HG03571 (cell line): ENCODE results near the gene PRKCH.
A peak's percentile ranks its signal among the peaks of the same experiment; 100 is the strongest.
"Not testable (repeated sequence)": the region's sequence is repeated elsewhere in the genome, so short reads cannot be mapped to it uniquely, and the experiment has no call there.

ENCODE experiments used
- ATAC-seq: cut with Tn5 transposase; IDR thresholded peaks from one replicate; pipeline ENCODE4 v1.9.1; 2021; ENCODE audit not compliant: unreplicated experiment

PRKCH gene

DNA sequence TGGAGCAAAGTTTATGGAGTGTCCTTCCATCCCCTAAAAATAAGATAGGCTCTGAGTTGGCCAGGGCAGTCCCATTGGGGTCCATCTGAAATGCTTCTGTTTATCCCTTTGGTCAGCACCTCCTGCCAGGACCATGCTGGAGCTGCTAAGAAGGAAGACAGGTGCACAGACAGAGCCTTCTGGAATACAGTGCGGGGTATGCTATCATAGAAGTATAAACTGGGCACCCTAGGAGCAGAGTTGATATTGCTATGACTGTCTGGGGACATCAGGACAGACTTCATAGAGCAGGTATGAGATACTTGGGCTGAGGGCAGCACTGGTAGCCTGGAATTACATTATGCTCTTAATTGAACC lies 203.5 kb downstream of the PRKCH start:
- ATAC-seq = no peak

DNA sequence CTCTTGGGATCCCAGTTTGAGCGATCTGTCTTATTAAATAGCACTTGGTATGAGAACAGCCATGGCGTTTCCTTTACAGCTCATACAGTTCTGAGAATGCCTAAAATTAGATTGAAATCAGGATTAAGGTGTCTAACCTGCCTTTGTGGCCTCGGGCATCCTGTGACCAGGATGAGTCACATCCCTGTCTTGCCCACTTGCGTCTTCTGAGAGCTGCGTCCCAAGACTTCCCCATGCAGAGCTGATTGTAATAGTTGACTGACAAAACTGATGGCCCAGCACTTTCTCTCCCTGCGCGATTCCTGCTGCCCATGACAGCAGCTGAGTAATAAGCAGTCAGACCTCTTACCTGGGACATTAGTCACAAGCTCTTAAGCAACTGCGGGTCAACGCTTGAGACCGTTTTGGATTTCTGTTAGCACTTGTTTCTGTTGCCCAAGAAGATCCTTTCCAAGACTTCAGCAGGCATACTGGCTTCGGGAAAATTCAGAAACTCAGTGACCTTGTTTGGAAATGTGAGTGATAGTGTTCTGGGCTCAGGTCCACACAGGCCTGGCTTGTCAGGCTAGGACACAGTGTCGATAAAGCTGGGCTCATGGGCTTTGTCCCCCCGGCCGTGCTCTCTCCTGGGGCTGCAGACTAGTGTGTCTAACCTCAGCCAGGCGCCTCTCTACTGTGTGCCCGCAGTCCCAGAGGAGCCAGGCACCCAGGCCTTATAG lies 204.1 kb downstream of the PRKCH start:
- ATAC-seq = peak; percentile 87

DNA sequence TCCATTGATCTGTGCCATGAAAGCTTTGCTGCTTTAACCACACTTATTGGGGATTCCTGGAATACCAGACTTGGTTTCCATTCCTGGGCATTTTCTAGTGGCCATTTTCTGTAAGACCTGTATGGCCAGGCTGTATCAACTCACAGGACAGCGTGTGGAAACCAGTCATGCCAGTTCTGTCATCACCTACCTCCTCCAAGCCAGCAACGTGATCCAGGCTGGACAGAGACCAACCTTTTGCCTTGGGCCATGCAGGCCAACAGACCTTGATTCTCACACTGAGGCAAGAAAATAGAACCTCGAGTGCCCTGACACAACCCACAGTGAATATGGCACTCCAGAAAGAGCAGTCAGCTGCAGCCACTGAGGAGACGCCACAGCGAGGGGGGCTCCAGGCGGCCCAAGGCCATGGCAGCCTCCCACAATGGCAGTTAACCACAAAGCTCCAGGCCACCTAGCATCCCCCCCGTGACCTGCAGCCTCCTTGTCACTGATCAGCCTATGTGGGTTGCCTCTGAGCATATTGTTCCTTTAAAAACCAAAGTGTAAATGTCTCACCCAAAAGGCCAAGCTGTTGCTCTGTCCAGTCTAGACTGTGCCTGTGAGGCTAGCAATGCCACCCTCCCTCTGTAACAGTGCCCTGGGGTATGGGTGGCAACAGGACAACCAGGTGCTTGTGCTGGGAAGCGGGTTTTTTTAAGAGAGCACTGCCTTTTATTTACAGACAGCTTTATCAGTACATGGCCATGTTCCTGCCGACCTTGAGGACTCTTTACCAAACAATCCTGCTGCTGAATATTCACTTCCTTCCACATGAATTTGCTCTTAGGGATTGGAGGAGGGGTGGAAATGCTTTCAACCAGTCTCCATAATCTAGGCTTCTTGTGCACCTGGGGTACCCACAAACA lies 205.3 kb downstream of the PRKCH start:
- no peak for ATAC-seq

DNA sequence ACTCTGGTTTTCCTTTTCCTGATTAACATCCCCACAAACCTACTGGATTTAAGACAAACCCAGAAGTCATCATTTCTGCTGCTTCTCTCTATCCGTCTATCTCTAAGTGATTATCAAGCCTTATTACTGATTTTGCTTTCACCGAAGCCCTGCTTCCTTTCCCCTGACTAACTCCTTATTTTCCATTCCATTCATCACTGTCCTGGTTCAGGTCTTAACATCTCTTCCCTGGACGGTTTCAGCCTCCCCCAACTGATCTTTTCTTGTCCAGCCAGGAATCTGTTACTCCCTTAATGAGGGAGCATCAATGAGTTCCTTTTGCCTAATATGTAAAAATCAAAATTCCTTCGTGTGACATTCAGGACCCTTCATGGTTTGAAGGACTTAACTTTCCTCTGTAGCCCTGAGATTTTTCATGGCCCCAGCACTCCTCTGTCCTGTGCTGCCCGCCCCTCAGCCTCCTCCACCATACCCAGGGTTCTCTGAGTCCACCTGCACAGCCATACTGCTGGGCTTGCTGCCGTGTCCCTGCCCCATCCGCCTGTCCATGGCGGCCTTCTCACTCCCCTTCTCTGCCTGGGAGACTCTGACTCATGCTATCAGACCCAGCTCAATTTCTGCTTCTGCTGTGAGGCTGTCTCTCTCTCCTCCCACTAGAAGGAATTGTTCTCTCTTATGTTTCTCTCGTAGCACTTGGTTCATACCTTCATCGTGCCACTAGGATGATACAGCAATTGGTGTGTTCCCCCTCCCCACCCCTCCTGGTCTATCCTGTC lies 206.1 kb downstream of the PRKCH start:
- ATAC-seq = no peak

DNA sequence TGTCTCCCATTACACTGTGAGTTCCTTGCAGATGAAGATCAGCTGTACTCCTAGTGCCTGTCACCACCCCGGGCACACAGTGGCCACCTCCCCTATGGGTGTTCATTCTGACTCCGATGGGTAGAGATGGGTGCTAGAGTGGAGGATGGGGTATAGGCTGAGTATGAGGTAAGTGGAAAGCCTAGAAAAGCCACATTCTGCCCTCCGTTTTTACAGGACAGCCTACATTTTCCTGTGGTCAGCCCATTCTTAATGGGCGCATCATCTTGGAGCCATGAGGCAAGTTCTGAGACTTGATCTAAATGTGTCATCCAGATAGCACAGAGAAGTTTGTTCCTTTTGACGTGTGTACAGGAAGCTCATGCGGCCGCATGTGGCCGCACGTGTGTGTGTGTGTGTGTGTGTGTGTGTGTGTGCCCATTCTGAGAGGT lies 207.2 kb downstream of the PRKCH start:
- ATAC-seq = no peak

DNA sequence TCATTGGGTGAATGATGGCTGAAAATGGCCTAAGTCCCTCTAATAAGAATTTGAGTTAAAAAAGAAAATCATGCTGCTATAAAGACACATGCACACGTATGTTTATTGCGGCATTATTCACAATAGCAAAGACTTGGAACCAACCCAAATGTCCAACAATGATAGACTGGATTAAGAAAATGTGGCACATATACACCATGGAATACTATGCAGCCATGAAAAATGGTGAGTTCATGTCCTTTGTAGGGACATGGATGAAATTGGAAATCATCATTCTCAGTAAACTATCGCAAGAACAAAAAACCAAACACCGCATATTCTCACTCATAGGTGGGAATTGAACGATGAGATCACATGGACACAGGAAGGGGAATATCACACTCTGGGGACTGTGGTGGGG lies 208.0 kb downstream of the PRKCH start:
- not testable (repeated sequence) for ATAC-seq

DNA sequence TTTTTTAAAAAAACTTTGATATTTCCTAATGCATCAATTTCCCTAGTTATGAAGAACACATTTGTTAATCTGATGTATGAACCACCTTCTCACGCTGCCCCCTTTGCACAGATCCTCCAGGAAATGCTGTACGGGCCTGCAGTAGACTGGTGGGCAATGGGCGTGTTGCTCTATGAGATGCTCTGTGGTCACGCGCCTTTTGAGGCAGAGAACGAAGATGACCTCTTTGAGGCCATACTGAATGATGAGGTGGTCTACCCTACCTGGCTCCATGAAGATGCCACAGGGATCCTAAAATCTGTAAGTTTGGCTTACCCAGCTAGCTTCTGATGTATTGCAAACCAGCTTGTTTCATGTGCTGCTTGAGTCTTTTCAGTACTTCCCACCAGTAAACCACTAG lies 208.9 kb downstream of the PRKCH start:
- no peak for ATAC-seq

DNA sequence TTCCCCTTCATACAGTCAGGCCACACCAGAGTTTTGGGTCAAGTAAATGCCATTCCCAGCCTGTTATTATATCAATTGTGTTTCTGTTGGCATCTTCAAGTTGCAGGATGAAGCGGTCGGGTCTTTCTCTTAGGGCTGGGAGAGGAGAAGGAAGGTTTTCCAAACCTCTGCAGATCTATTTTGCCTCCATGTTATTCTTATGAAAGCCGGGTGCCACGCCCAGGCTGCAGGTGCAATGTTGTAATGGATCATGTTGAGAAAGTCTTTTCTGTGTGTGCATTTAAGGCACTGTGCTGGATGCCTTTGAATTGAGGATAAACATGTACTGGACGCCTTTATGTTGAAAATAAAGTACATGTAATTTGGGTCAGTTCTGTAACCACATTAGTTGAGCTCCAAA lies 209.5 kb downstream of the PRKCH start:
- ATAC-seq = no peak

DNA sequence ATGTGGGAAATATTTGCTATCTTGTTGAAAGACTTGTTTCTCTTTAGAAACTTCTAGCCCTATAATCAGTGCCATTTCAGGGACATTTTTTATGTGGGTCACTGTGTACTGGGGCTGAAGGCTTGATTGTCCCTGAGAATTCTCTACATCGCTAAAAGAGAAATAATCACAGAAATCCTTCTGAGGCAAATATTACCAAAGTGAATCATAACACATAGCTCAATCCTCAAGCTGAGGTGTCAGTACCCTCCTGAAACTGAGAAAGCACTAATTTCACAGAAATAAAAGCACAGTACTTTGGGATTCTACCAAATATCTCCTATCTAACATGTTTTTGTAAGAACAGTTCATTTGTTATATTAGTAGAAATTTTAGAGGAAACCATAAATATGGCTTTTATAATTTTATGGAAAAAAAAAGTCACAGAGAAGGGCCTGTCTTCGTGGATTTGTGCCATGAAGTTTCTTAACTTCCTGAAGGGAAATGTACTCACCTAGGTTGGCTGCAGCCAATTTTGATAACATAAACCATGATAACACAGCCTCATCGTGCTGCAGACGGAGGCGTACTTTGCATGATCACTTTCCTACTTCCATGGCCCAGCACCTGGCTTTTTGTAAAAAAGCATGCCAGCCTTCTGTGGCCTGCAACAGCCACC lies 210.2 kb downstream of the PRKCH start:
- no peak for ATAC-seq

DNA sequence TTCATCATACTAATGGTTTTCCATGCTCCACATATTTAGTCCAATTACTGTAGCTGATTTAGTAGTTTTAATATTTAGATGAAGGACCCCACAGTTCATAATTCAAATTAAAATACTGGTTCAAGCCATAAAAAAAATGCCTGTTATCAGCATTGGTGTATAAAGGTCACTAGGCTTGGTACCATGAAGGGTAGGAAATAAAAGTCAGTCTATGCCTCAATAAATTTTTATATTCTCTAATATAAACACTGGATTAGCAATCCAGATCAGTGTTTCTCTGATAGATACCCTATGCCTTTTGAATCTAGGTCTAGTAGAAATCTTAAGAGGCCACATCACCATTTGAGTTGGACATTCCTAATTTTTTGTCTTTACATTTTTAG lies 210.7 kb downstream of the PRKCH start:
- no peak for ATAC-seq

DNA sequence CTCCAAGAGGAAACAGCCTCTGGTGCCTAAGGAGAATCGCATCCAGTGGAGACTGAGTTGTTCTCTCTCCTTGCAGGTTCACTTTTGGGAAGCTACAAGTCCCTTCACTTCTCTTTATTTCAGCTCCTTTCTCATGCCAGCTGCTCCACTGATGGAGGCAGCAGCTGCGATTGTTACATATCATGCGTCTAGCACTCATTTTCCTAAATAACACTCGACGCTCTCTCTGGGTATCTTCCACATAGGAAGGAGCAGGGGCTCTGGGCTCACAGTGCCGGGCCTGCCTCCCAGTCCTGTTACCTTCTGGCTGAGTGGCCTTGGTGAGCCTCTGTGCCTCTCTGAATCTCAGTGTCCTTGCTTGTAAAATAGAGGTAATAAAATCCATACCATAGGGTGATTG lies 211.4 kb downstream of the PRKCH start:
- no peak for ATAC-seq

DNA sequence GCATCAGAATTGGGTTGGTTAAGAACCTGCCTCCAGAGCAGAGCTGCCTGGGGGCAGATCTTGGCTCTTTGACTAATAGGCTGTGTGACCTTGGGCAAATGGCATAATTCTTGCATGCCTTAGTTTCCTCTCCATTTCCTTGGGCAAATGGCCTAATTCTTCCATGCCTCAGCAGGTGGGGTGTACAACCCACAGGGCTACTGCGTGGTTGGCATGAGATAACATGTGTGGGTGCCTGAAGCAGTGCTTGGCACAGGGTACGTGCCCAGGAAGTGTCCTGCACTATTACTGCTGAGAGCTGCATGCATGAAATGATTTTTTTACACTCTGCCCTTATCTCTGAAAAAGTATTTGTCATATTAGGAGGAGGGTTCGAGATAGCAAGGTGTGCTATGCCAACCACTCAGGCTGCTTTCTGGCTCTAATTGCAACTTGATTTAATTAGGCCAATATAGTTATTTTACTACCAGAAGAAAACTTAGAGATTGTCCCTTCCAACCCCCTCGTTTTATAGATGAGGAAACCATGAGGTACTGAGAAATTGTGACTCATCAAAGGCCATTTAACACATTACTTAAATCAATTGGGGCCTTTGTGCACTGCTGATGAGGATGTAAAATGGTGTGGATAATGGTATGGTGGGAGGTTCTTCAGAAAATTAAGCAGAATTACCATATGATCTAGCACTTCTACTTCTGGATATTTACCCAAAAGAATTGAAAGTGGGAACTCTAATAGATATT lies 212.3 kb downstream of the PRKCH start:
- no peak for ATAC-seq

DNA sequence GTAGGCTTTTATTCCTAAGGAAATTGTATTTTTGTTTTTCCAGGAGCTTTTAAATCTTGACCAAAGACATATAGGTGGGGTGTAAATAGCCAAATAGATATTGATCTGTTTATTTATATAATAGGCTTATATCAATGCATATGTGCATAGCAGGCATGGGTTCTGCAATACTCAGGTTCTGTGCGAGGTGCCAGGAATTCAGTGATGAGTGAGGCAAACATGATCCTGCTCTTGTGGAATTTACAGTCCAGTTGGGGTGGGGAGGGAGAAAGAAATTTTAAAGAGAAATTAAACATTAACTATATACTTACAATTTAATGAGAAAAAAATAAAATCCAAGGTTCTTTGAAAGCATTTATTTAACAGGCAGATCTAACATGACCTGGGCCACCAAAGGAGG lies 213.7 kb downstream of the PRKCH start:
- no peak for ATAC-seq

DNA sequence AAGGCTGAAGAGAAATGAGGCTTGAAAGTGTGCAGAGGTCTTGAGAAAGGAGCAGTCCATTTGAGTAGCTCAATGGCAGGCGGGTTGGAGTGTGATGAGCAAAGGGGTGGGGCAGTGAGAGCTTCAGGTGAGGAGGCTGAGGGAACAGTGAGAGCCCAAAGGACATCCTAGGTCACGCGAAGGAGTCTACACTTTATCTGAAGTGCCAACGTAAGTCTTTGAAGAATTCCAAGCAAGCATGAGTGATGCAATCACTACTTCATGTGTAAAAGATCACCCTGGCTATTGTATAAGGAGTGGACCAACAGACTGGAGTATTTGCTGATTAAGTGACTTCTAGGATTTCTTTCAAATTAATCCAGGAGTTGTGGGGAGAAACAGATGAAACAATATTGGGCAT lies 214.1 kb downstream of the PRKCH start:
- no peak for ATAC-seq

DNA sequence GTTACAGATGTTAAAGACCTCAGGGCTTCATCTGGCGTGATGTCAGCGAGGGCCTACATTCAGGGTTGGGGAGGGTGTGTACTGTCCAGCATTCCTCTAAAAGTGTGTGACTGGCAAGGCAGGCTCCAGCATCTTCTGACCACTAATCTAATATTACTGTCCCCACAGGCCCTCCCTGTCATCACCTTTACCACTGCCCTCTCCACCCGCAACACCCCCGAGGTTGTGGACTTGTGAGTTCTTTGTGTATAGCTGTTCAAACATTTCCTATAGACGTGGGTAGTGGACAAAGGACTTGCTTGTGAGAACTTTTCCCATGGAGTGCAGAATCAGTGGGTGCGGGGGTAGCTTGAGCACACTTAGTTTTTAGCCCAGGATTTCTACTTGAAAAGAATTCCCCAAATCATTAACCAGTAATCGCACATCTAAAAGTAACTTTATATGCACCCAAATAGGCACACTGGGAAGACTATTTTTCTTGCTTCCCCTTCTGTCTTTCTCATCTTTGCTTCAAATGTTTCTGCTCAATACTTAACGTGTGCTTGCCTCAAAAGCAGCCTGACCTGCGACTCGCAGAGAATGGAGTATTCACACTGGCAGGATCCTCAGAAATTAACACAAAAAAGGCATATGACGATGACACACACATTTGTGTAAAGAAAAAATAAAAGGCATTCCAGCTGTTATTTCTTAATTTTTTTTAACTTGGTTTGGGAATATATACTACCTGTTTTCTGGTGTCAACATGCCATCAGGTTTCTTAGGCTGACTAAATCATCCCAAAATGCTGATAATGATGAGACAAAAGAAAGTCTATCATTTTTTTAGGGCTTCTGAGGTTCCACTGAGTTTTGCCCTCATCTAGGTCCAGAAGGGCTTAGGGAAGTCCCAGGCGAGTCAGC lies 215.5 kb downstream of the PRKCH start:
- no peak for ATAC-seq

DNA sequence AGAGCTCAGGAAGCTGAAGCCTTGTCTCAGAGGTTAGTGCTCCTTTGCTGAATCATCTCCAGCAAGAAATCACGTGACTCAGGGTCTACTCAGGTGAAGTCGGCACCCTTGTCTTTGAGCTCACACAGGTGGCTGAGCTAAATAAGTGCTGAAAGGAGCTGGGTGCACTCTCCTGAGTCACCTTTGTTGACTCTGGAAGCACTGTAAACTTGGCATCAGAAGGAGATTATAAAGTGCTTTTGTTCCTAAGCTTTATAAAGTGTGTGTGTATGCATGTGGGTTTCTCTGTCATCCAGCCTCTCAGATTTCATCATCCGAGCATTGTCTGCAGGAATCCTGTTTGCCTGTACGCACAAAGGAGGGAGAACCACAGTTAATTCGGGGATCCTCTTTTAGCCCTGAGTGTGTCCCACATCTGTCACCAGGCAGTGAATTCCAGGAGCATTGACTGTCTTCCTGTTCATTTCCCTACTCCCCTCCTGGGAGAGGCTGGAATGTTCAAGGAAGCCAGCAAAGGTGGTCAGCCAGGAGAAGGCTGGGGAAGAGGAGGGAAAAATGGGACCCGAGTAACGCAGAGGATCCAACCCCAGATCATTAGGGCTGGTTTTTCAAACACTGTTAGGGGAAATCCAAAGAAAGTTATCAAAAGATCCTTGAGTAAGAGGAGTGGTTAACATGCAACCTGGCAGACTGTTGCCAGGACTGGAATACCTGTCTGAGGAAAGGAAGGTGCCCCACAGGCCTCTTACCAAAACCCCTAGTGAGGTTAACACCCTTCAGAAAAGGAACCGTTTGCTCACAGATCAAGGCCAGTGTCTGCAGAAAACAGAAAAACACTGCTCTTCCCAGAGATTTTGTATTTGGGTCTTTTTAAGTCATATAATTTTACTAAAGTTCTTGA lies 216.4 kb downstream of the PRKCH start:
- ATAC-seq = no peak

DNA sequence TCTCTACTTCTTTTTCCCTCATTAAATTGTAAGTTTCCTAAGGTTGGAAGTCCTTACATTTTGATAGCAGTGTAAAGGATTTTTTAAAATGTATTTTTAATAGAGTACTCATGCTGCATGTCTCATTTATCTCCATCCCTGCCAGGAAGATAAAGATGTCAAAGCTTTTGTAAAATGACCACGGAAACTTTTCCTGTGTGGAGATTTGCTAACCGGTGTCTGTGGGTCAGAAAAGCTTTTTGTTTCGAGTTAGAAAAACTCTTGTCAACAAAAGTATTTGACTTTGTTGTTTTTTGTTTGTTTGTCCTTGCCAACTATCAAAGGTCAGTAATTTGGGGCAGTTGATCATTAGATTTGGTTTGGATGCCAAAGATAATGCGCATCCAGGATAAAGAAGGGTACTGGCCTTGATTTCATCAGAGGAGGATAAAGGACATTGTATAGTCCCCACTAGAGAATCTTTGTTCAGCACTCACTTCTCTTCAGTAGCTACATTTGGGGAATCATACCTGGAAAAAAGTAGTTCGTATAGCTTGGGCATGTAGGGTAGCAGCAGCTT lies 217.2 kb downstream of the PRKCH start:
- no peak for ATAC-seq

DNA sequence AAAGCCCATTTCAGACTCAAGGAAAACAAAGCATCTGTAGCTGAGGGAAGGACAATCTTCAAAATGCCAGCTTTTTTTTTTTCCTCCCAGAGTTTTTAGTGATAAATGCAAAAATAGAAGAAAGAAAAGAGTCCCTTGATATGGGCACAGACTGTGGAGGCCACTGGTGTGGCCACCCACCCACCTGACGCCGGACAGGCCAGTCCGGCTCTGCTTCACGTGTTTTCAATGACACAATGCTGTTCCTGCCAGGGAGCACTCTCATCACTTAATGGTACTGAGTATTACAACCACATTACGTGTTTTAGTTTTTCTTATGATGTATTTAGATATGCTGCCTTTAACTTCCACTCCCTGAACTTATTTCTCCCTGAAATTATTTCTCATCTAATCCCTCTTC lies 218.3 kb downstream of the PRKCH start:
- ATAC-seq = no peak
